Measurements from ENCODE around the gene CCNG2. TPM values are rescaled to one million over a fixed set of nuclear protein-coding genes. Genes with fewer than 3 reads are reported as not detected.

CCNG2 gene
- total RNA-seq, 1 donor from 2014 or later, result 115 TPM

- TF ChIP-seq CTCF (IDR thresholded peaks at IDR 0.05; ENCODE audit: partially characterized antibody, unreplicated experiment), result no peak
- no peaks in the 10 kb centered on the region for H3K27me3 Mint-ChIP-seq (ENCODE audit: unreplicated experiment)
- no peak overlapping the region for H3K4me3 Mint-ChIP-seq (ENCODE audit: unreplicated experiment)
- no peaks in the 10 kb centered on the region for H3K9me3 Mint-ChIP-seq (ENCODE audit: unreplicated experiment)
- H3K36me3 Mint-ChIP-seq (ENCODE audit: unreplicated experiment), result peaks cover 6% of the 10 kb centered on the region
- DNase-seq, result no peak
- peaks cover 2% of the 10 kb centered on the region for H3K4me1 Mint-ChIP-seq (ENCODE audit: low read depth, unreplicated experiment)
- no peak overlapping the region for H3K27ac Mint-ChIP-seq (ENCODE audit: unreplicated experiment)
Measured at GRCh38 chr4:77199276-77199675, 42.3 kb downstream of the CCNG2 start.

GRCh38 chr4:77199701-77200100 is 42.7 kb downstream of the CCNG2 start:
- no peak for DNase-seq
- H3K27ac Mint-ChIP-seq (ENCODE audit: unreplicated experiment), result no peak overlapping the region
- no peak for TF ChIP-seq CTCF (IDR thresholded peaks at IDR 0.05; ENCODE audit: partially characterized antibody, unreplicated experiment)
- peaks cover 6% of the 10 kb centered on the region for H3K36me3 Mint-ChIP-seq (ENCODE audit: unreplicated experiment)
- H3K27me3 Mint-ChIP-seq (ENCODE audit: unreplicated experiment), result no peaks in the 10 kb centered on the region
- no peak overlapping the region for H3K4me3 Mint-ChIP-seq (ENCODE audit: unreplicated experiment)
- peaks cover 2% of the 10 kb centered on the region for H3K4me1 Mint-ChIP-seq (ENCODE audit: low read depth, unreplicated experiment)
- H3K9me3 Mint-ChIP-seq (ENCODE audit: unreplicated experiment), result no peaks in the 10 kb centered on the region

GRCh38 chr4:77201343-77201742 is 44.3 kb downstream of the CCNG2 start:
- peaks cover 2% of the 10 kb centered on the region for H3K4me1 Mint-ChIP-seq (ENCODE audit: low read depth, unreplicated experiment)
- H3K36me3 Mint-ChIP-seq (ENCODE audit: unreplicated experiment), result peaks cover 6% of the 10 kb centered on the region
- no peak for DNase-seq
- TF ChIP-seq CTCF (IDR thresholded peaks at IDR 0.05; ENCODE audit: partially characterized antibody, unreplicated experiment), result no peak
- peaks cover 2% of the 10 kb centered on the region for H3K27me3 Mint-ChIP-seq (ENCODE audit: unreplicated experiment)
- no peaks in the 10 kb centered on the region for H3K9me3 Mint-ChIP-seq (ENCODE audit: unreplicated experiment)
- H3K4me3 Mint-ChIP-seq (ENCODE audit: unreplicated experiment), result no peak overlapping the region
- H3K27ac Mint-ChIP-seq (ENCODE audit: unreplicated experiment), result no peak overlapping the region

GRCh38 chr4:77201857-77202256 is 44.9 kb downstream of the CCNG2 start:
- no peak overlapping the region for H3K27ac Mint-ChIP-seq (ENCODE audit: unreplicated experiment)

GRCh38 chr4:77202491-77202890 is 45.5 kb downstream of the CCNG2 start:
- DNase-seq, result no peak
- Mint-ChIP-seq H3K27ac (ENCODE audit: unreplicated experiment) (no peak overlapping the region), H3K36me3 (ENCODE audit: unreplicated experiment) (peaks cover 6% of the 10 kb centered on the region), H3K4me3 (ENCODE audit: unreplicated experiment) (no peak overlapping the region), H3K4me1 (ENCODE audit: low read depth, unreplicated experiment) (peaks cover 2% of the 10 kb centered on the region), H3K9me3 (ENCODE audit: unreplicated experiment) (no peaks in the 10 kb centered on the region), H3K27me3 (ENCODE audit: unreplicated experiment) (peaks cover 2% of the 10 kb centered on the region)
- no peak for TF ChIP-seq CTCF (IDR thresholded peaks at IDR 0.05; ENCODE audit: partially characterized antibody, unreplicated experiment)

More at GRCh38 chr4:77201857-77202256, 44.9 kb downstream of the CCNG2 start:
- DNase-seq, result no peak
- TF ChIP-seq CTCF (IDR thresholded peaks at IDR 0.05; ENCODE audit: partially characterized antibody, unreplicated experiment), result no peak
- Mint-ChIP-seq H3K4me1 (ENCODE audit: low read depth, unreplicated experiment) (peaks cover 2% of the 10 kb centered on the region), H3K9me3 (ENCODE audit: unreplicated experiment) (no peaks in the 10 kb centered on the region), H3K27me3 (ENCODE audit: unreplicated experiment) (peaks cover 2% of the 10 kb centered on the region), H3K36me3 (ENCODE audit: unreplicated experiment) (peaks cover 6% of the 10 kb centered on the region), H3K4me3 (ENCODE audit: unreplicated experiment) (no peak overlapping the region)

Data from glutamatergic neuron (in vitro differentiated cells).